Measurements from ENCODE around the gene ARHGEF26.

DNA sequence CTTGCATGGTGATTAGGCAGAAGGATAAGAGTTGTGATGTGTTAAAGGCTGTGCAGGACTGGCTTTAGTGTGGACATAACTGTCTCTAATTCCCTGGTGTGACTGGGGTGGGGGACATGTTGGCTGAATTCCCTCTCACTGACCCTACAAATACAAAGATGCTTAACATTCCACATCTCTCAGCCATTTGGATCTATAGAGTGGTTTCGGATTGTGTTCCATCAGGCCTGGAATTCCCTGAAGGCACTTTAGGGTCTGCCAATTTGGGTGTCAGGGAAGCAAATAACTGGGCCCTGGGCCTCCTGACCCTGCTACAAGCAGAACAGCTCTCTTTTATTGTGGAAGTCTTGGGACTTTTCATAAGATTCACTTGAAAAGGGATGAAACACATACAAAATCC is 56.2 kb downstream of the ARHGEF26 start:
- TF ChIP-seq, protein P1, sequence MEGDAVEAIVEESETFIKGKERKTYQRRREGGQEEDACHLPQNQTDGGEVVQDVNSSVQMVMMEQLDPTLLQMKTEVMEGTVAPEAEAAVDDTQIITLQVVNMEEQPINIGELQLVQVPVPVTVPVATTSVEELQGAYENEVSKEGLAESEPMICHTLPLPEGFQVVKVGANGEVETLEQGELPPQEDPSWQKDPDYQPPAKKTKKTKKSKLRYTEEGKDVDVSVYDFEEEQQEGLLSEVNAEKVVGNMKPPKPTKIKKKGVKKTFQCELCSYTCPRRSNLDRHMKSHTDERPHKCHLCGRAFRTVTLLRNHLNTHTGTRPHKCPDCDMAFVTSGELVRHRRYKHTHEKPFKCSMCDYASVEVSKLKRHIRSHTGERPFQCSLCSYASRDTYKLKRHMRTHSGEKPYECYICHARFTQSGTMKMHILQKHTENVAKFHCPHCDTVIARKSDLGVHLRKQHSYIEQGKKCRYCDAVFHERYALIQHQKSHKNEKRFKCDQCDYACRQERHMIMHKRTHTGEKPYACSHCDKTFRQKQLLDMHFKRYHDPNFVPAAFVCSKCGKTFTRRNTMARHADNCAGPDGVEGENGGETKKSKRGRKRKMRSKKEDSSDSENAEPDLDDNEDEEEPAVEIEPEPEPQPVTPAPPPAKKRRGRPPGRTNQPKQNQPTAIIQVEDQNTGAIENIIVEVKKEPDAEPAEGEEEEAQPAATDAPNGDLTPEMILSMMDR (IDR thresholded peaks at IDR 0.05; ENCODE audit: insufficient read depth, low read length) = no peak
- TF ChIP-seq, protein P2, sequence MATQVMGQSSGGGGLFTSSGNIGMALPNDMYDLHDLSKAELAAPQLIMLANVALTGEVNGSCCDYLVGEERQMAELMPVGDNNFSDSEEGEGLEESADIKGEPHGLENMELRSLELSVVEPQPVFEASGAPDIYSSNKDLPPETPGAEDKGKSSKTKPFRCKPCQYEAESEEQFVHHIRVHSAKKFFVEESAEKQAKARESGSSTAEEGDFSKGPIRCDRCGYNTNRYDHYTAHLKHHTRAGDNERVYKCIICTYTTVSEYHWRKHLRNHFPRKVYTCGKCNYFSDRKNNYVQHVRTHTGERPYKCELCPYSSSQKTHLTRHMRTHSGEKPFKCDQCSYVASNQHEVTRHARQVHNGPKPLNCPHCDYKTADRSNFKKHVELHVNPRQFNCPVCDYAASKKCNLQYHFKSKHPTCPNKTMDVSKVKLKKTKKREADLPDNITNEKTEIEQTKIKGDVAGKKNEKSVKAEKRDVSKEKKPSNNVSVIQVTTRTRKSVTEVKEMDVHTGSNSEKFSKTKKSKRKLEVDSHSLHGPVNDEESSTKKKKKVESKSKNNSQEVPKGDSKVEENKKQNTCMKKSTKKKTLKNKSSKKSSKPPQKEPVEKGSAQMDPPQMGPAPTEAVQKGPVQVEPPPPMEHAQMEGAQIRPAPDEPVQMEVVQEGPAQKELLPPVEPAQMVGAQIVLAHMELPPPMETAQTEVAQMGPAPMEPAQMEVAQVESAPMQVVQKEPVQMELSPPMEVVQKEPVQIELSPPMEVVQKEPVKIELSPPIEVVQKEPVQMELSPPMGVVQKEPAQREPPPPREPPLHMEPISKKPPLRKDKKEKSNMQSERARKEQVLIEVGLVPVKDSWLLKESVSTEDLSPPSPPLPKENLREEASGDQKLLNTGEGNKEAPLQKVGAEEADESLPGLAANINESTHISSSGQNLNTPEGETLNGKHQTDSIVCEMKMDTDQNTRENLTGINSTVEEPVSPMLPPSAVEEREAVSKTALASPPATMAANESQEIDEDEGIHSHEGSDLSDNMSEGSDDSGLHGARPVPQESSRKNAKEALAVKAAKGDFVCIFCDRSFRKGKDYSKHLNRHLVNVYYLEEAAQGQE (IDR thresholded peaks at IDR 0.05; ENCODE audit: insufficient replicate concordance, low read depth) = no peak
- no peak for TF ChIP-seq POLR2AphosphoS5 (IDR thresholded peaks at IDR 0.05; ENCODE audit: low read depth)

Measured in HL-60 (cell line).